HepG2 (cell line): ENCODE data around the gene IQCN. TPM values are rescaled to one million over a fixed set of nuclear protein-coding genes. Genes with fewer than 3 reads are reported as not detected.

Experiments used
- MEIS2 ChIP-seq: sonication (generic); formaldehyde crosslinking; IDR thresholded peaks from 2 replicates; pipeline ENCODE4 v1.9.0; 2021; ENCODE audit warnings: mild to moderate bottlenecking, missing genetic modification reagents
- MXD4 ChIP-seq: IDR thresholded peaks from 2 replicates; pipeline ENCODE4 v1.6.1; 2016; ENCODE audit warnings: mild to moderate bottlenecking, missing biosample characterization, missing genetic modification reagents
- RFXANK ChIP-seq: IDR thresholded peaks from 2 replicates; pipeline ENCODE4 v1.6.1; 2016
- TEAD2 ChIP-seq: sonication (generic); formaldehyde crosslinking; IDR thresholded peaks from 2 replicates; pipeline ENCODE4 v1.9.0; 2021; ENCODE audit warnings: missing genetic modification reagents
- ZNF12 ChIP-seq: sonication (generic); formaldehyde crosslinking; IDR thresholded peaks from 2 replicates; pipeline ENCODE4 v1.5.0; 2020; ENCODE audit warnings: missing genetic modification reagents
- ZNF121 ChIP-seq: sonication (generic); formaldehyde crosslinking; IDR thresholded peaks from 2 replicates; pipeline ENCODE4 v1.5.0; 2020; ENCODE audit warnings: mild to moderate bottlenecking, missing genetic modification reagents
- ZNF275 ChIP-seq: sonication (generic); formaldehyde crosslinking; IDR thresholded peaks from 2 replicates; pipeline ENCODE4 v1.8.0; 2022; ENCODE audit warnings: missing genetic modification reagents, mild to moderate bottlenecking, inconsistent platforms, borderline replicate concordance
- ZNF598 ChIP-seq: sonication (generic); formaldehyde crosslinking; IDR thresholded peaks from 2 replicates; pipeline ENCODE4 v1.5.1; 2020; ENCODE audit warnings: mild to moderate bottlenecking, missing genetic modification reagents, borderline replicate concordance
- polyA plus RNA-seq, 8 experiments: library from polyadenylated mRNA; depleted of rRNA in 3 of 8; stranded (reverse) in 7 of 8; unstranded in 1 of 8; fragments of >200 nt; fragmentation: Illumina TruSeq in 4 of 8; extraction: Trizol in 4 of 8; gene quantifications; 2 replicates each; pipeline versions ENCODE4 v1.2.1 to v1.2.3, GENCODE V29; 2011 to 2016; ENCODE audit warnings: low read depth in 4 of 8, missing spikeins in 1 of 8, mixed read lengths in 1 of 8; ENCODE audit not compliant: insufficient read depth in 1 of 8
- total RNA-seq, 5 experiments: library from RNA; depleted of rRNA; stranded (reverse); fragments of >200 nt; fragmentation: Illumina TruSeq; extraction: Trizol; gene quantifications; 2 replicates each; pipeline ENCODE4 v1.2.3, GENCODE V29; 2016; ENCODE audit warnings: low read depth in 1 of 5
- TF ChIP-seq, protein P1 (sequence below): sonication (generic); formaldehyde crosslinking; IDR thresholded peaks from 2 replicates; pipeline ENCODE4 v1.5.0; 2020; ENCODE audit warnings: mild to moderate bottlenecking, missing genetic modification reagents, moderate library complexity
- TF ChIP-seq, protein P2 (sequence below): sonication (generic); formaldehyde crosslinking; IDR thresholded peaks from 2 replicates; pipeline ENCODE4 v1.9.0; 2021; ENCODE audit warnings: missing genetic modification reagents, borderline replicate concordance

Gene IQCN
- total and polyA plus RNA-seq, 2 of the 13 experiments (the other 11 are each of a cell fraction or from before 2014, with no cell fraction given): 0.04 to 0.18 TPM

- no peak for TF ChIP-seq MEIS2 (CRISPR knock-in tag)
- TF ChIP-seq ZNF12: no peak
- TF ChIP-seq MXD4: no peak
- TF ChIP-seq ZNF121 (CRISPR knock-in tag): peak; percentile 88
- no peak for TF ChIP-seq ZNF275 (CRISPR knock-in tag)
- TF ChIP-seq, protein P1, sequence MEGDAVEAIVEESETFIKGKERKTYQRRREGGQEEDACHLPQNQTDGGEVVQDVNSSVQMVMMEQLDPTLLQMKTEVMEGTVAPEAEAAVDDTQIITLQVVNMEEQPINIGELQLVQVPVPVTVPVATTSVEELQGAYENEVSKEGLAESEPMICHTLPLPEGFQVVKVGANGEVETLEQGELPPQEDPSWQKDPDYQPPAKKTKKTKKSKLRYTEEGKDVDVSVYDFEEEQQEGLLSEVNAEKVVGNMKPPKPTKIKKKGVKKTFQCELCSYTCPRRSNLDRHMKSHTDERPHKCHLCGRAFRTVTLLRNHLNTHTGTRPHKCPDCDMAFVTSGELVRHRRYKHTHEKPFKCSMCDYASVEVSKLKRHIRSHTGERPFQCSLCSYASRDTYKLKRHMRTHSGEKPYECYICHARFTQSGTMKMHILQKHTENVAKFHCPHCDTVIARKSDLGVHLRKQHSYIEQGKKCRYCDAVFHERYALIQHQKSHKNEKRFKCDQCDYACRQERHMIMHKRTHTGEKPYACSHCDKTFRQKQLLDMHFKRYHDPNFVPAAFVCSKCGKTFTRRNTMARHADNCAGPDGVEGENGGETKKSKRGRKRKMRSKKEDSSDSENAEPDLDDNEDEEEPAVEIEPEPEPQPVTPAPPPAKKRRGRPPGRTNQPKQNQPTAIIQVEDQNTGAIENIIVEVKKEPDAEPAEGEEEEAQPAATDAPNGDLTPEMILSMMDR (CRISPR knock-in tag): no peak
- no peak for TF ChIP-seq TEAD2
- no peak for TF ChIP-seq ZNF598
- TF ChIP-seq, protein P2, sequence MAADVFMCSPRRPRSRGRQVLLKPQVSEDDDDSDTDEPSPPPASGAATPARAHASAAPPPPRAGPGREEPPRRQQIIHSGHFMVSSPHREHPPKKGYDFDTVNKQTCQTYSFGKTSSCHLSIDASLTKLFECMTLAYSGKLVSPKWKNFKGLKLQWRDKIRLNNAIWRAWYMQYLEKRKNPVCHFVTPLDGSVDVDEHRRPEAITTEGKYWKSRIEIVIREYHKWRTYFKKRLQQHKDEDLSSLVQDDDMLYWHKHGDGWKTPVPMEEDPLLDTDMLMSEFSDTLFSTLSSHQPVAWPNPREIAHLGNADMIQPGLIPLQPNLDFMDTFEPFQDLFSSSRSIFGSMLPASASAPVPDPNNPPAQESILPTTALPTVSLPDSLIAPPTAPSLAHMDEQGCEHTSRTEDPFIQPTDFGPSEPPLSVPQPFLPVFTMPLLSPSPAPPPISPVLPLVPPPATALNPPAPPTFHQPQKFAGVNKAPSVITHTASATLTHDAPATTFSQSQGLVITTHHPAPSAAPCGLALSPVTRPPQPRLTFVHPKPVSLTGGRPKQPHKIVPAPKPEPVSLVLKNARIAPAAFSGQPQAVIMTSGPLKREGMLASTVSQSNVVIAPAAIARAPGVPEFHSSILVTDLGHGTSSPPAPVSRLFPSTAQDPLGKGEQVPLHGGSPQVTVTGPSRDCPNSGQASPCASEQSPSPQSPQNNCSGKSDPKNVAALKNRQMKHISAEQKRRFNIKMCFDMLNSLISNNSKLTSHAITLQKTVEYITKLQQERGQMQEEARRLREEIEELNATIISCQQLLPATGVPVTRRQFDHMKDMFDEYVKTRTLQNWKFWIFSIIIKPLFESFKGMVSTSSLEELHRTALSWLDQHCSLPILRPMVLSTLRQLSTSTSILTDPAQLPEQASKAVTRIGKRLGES (CRISPR knock-in tag): no peak
- no peak for TF ChIP-seq RFXANK
Measured at GRCh38 chr19:18299654-18300053, 25.4 kb upstream of the IQCN start (continued).
